ENCODE results near the gene ELL2.

The ELL2 gene

GRCh38 chr5:95939465-95939864 is 22.2 kb downstream of the ELL2 start:
- Histone ChIP-seq H3K9me3 (no peaks in the 10 kb centered on the region), H3K36me3 (no peaks in the 10 kb centered on the region), H3K4me3 (ENCODE audit: low read depth in 1 of 2, low read length in 1 of 2) (no peak overlapping the region), H3K4me1 (ENCODE audit: control insufficient read depth in 1 of 2, insufficient read depth in 1 of 2, low read depth in 1 of 2, low read length in 1 of 2) (peaks cover 3 to 7% of the 10 kb centered on the region in 2 experiments), H3K27ac (no peak overlapping the region), H3K27me3 (no peaks in the 10 kb centered on the region)
- no peak for TF ChIP-seq CTCF (IDR thresholded peaks at IDR 0.05)

- no peak overlapping the region for H3K4me3 ChIP-seq (ENCODE audit: low read depth in 1 of 2, low read length in 1 of 2)
- TF ChIP-seq CTCF (IDR thresholded peaks at IDR 0.05) = no peak
- H3K27me3 ChIP-seq = no peaks in the 10 kb centered on the region
- H3K27ac ChIP-seq = no peak overlapping the region
- H3K36me3 ChIP-seq = no peaks in the 10 kb centered on the region
- no peaks in the 10 kb centered on the region for H3K4me1 ChIP-seq (ENCODE audit: control insufficient read depth in 1 of 2, insufficient read depth in 1 of 2, low read depth in 1 of 2, low read length in 1 of 2)
- no peaks in the 10 kb centered on the region for H3K9me3 ChIP-seq
Measured at GRCh38 chr5:95938766-95939165, 22.9 kb downstream of the ELL2 start.

GRCh38 chr5:95938347-95938746 is 23.3 kb downstream of the ELL2 start:
- no peaks in the 10 kb centered on the region for H3K4me1 ChIP-seq (ENCODE audit: control insufficient read depth in 1 of 2, insufficient read depth in 1 of 2, low read depth in 1 of 2, low read length in 1 of 2)
- H3K9me3 ChIP-seq = no peaks in the 10 kb centered on the region
- H3K27ac ChIP-seq = no peak overlapping the region
- TF ChIP-seq CTCF (IDR thresholded peaks at IDR 0.05) = no peak
- H3K4me3 ChIP-seq (ENCODE audit: low read depth in 1 of 2, low read length in 1 of 2) = no peak overlapping the region
- H3K27me3 ChIP-seq = no peaks in the 10 kb centered on the region
- no peaks in the 10 kb centered on the region for H3K36me3 ChIP-seq

- no peak overlapping the region for H3K4me3 ChIP-seq (ENCODE audit: low read depth in 1 of 2, low read length in 1 of 2)
- no peak for TF ChIP-seq CTCF (IDR thresholded peaks at IDR 0.05)
- H3K9me3 ChIP-seq = no peaks in the 10 kb centered on the region
- no peaks in the 10 kb centered on the region for H3K36me3 ChIP-seq
- H3K27ac ChIP-seq = no peak overlapping the region
- H3K4me1 ChIP-seq (ENCODE audit: control insufficient read depth in 1 of 2, insufficient read depth in 1 of 2, low read depth in 1 of 2, low read length in 1 of 2) = no peaks in the 10 kb centered on the region
- H3K27me3 ChIP-seq = no peaks in the 10 kb centered on the region
Measured at GRCh38 chr5:95937607-95938152, 24.0 kb downstream of the ELL2 start.

- no peak for TF ChIP-seq CTCF (IDR thresholded peaks at IDR 0.05)
- Histone ChIP-seq H3K27me3 (no peaks in the 10 kb centered on the region), H3K9me3 (no peaks in the 10 kb centered on the region), H3K27ac (no peak overlapping the region), H3K36me3 (no peaks in the 10 kb centered on the region), H3K4me1 (ENCODE audit: control insufficient read depth in 1 of 2, insufficient read depth in 1 of 2, low read depth in 1 of 2, low read length in 1 of 2) (no peaks in the 10 kb centered on the region), H3K4me3 (ENCODE audit: low read depth in 1 of 2, low read length in 1 of 2) (no peak overlapping the region)
Measured at GRCh38 chr5:95936812-95937397, 24.7 kb downstream of the ELL2 start.

All from neutrophil (primary cell).